SK-N-SH (cell line): Measurements from ENCODE around the gene ATG9A. TPM values are rescaled to one million over a fixed set of nuclear protein-coding genes. Genes with fewer than 3 reads are reported as not detected.
A peak's percentile ranks its signal among the peaks of the same experiment; 100 is the strongest.

ENCODE experiments used
- CTCF ChIA-PET: fragments of 300-600, 350-600 bp; formaldehyde crosslinking; extraction: SDS; loops from one replicate; lab custom pipeline; 2021; lab: Yijun Ruan, JAX
- POLR2A ChIA-PET: fragments of 350-600 bp; sonication (Branson Sonifier 250); formaldehyde crosslinking; extraction: SDS; loops from one replicate; lab custom pipeline; 2020; ENCODE audit warnings: antibody characterized with exemption, inconsistent platforms; lab: Yijun Ruan, JAX
- DNase-seq: peaks from one replicate; pipeline ENCODE4 v3.0.0; 2012
- H2AFZ ChIP-seq: fragments of 200-600 bp; sonication (generic); 2 replicates; pipeline ENCODE4 v1.8.1; 2016; ENCODE audit warnings: antibody characterized with exemption, mild to moderate bottlenecking, low read depth
- H3F3A ChIP-seq: fragments of 200-600 bp; sonication (generic); replicated peaks from 2 replicates; pipeline ENCODE3; 2016; ENCODE audit warnings: antibody characterized with exemption, mild to moderate bottlenecking; ENCODE audit not compliant: insufficient read depth
- H3K27ac ChIP-seq, 2 experiments: fragments of 200-500 bp in 1 of 2; fragments of 200-600 bp in 1 of 2; sonication (Bioruptor generic) in 1 of 2; sonication (generic), shearing (Covaris generic) in 1 of 2; 2 replicates each; pipeline versions ENCODE4 v1.5.1 to v1.6.1; 2014 to 2016; ENCODE audit warnings: low read depth in 2 of 2, inconsistent platforms in 1 of 2, low read length in 1 of 2, mild to moderate bottlenecking in 1 of 2, mixed read lengths in 1 of 2
- H3K27me3 ChIP-seq: fragments of 200-600 bp; sonication (generic), shearing (Covaris generic); 2 replicates; pipeline ENCODE4 v1.6.1; 2016; ENCODE audit warnings: mixed run types; ENCODE audit not compliant: insufficient read depth
- H3K36me3 ChIP-seq, 2 experiments: fragments of 200-500 bp in 1 of 2; fragments of 200-600 bp in 1 of 2; sonication (Bioruptor generic) in 1 of 2; sonication (generic) in 1 of 2; replicated peaks in 1 of 2; 2 replicates each; pipeline versions ENCODE3 to v1.5.1; 2014 to 2016; ENCODE audit warnings: low read length in 1 of 2, mild to moderate bottlenecking in 1 of 2; ENCODE audit not compliant: insufficient read depth in 2 of 2, control insufficient read depth in 1 of 2
- H3K4me1 ChIP-seq, 2 experiments: fragments of 200-500 bp in 1 of 2; fragments of 200-600 bp in 1 of 2; sonication (Bioruptor generic) in 1 of 2; sonication (generic), shearing (Covaris generic) in 1 of 2; 2 replicates each; pipeline versions ENCODE4 v1.5.1 to v1.6.1; 2014 to 2016; ENCODE audit warnings: low read depth in 1 of 2, low read length in 1 of 2, mixed run types in 1 of 2; ENCODE audit not compliant: insufficient read depth in 2 of 2, control insufficient read depth in 1 of 2
- H3K4me2 ChIP-seq: fragments of 200-600 bp; sonication (generic), shearing (Covaris generic); 2 replicates; pipeline ENCODE4 v1.6.1; 2017; ENCODE audit warnings: mixed run types
- H3K4me3 ChIP-seq, 2 experiments: fragments of 200-500 bp in 1 of 2; fragments of 200-600 bp in 1 of 2; sonication (Bioruptor generic) in 1 of 2; sonication (generic), shearing (Covaris generic) in 1 of 2; 2 replicates each; pipeline versions ENCODE4 v1.5.1 to v1.8.1; 2014 to 2016; ENCODE audit warnings: low read depth in 2 of 2, inconsistent platforms in 1 of 2, low read length in 1 of 2, mild to moderate bottlenecking in 1 of 2, mixed read lengths in 1 of 2, moderate library complexity in 1 of 2
- H3K79me2 ChIP-seq: fragments of 200-600 bp; sonication (generic); 2 replicates; pipeline ENCODE4 v1.8.1; 2017; ENCODE audit warnings: mild to moderate bottlenecking; ENCODE audit not compliant: insufficient read depth
- H3K9ac ChIP-seq: fragments of 200-600 bp; sonication (generic); 2 replicates; pipeline ENCODE4 v1.6.1; 2017; ENCODE audit warnings: mixed run types
- H3K9me2 ChIP-seq: fragments of 200-600 bp; sonication (generic); 2 replicates; pipeline ENCODE4 v1.6.1; 2017; ENCODE audit warnings: mixed run types
- H3K9me3 ChIP-seq: fragments of 200-600 bp; sonication (generic); 2 replicates; pipeline ENCODE4 v1.6.1; 2017; ENCODE audit warnings: mixed run types, mild to moderate bottlenecking, moderate library complexity
- H4K20me1 ChIP-seq: fragments of 200-600 bp; sonication (generic); 2 replicates; pipeline ENCODE4 v1.6.1; 2017; ENCODE audit warnings: mild to moderate bottlenecking, mixed run types; ENCODE audit not compliant: insufficient read depth
- CHD2 ChIP-seq: fragments of 150-350 bp; IDR thresholded peaks from 2 replicates; pipeline ENCODE4 v1.6.1; 2018; ENCODE audit warnings: low read length; ENCODE audit not compliant: partially characterized antibody
- CTCF ChIP-seq: fragments of 200-600 bp; sonication (generic); IDR thresholded peaks from 2 replicates; pipeline ENCODE4 v1.6.1; 2017; ENCODE audit warnings: antibody characterized with exemption, mild to moderate bottlenecking, moderate library complexity
- FOSL2 ChIP-seq: IDR thresholded peaks from 2 replicates; pipeline ENCODE4 v1.4.0; 2012; ENCODE audit warnings: low read depth, mild to moderate bottlenecking, moderate library complexity, borderline replicate concordance
- JUND ChIP-seq: IDR thresholded peaks from 2 replicates; pipeline ENCODE4 v1.4.0; 2012
- NRF1 ChIP-seq: IDR thresholded peaks from 2 replicates; pipeline ENCODE4 v1.6.1; 2012; ENCODE audit warnings: low read depth, mild to moderate bottlenecking, low read length
- PBX3 ChIP-seq: IDR thresholded peaks from 2 replicates; pipeline ENCODE4; 2012
- POLR2AphosphoS5 ChIP-seq: IDR thresholded peaks from 2 replicates; pipeline ENCODE4 v1.6.1; 2012; ENCODE audit warnings: low read depth, low read length
- RAD21 ChIP-seq: IDR thresholded peaks from 2 replicates; pipeline ENCODE4 v1.6.1; 2012; ENCODE audit warnings: mild to moderate bottlenecking, low read length
- RFX5 ChIP-seq: IDR thresholded peaks from 2 replicates; pipeline ENCODE4 v1.6.1; 2012; ENCODE audit warnings: mild to moderate bottlenecking, improper control_type of control experiment, low read length
- SIN3A ChIP-seq: IDR thresholded peaks from 2 replicates; pipeline ENCODE4 v1.6.1; 2012; ENCODE audit warnings: low read depth, mild to moderate bottlenecking, low read length, moderate library complexity, borderline replicate concordance
- SMC3 ChIP-seq: IDR thresholded peaks from 2 replicates; pipeline ENCODE4 v1.6.1; 2012; ENCODE audit warnings: low read depth, low read length, improper control_type of control experiment
- TCF12 ChIP-seq: IDR thresholded peaks from 2 replicates; pipeline ENCODE4 v1.4.0; 2012
- TEAD4 ChIP-seq: IDR thresholded peaks from 2 replicates; pipeline ENCODE4 v1.4.0; 2012; ENCODE audit warnings: mild to moderate bottlenecking, borderline replicate concordance; ENCODE audit not compliant: insufficient read depth
- whole genome bisulfite sequencing: methylation state at CpG from one replicate; pipeline ENCODE4 v1.1.6; 2017; ENCODE audit warnings: low lambda C conversion rate; 5-methylcytosine and 5-hydroxymethylcytosine counted together
- polyA plus RNA-seq, 3 experiments: library from polyadenylated mRNA; depleted of rRNA; stranded (reverse); fragments of >200 nt; gene quantifications; 2 replicates each; pipeline ENCODE4 v1.2.3, GENCODE V29; 2012

Gene ATG9A
- polyA plus RNA-seq, 1 of the 3 experiments (the other 2 are of a cell fraction): 29.6 TPM

- H2AFZ ChIP-seq: no peak overlapping the region
- CTCF ChIA-PET: interaction anchor here (0.6 to 8.7 kb wide), 19 partner anchors 7 to 143 kb away, joined by 3 to 104 read pairs (median 8); partner anchors contain the start of genes DNAJB2, NHEJ1, RETREG2 and ZFAND2B
- no peaks in the 10 kb centered on the region for H3K27me3 ChIP-seq
- H3K4me3 ChIP-seq: no peak overlapping the region
- H3F3A ChIP-seq: peaks cover 8% of the 10 kb centered on the region
- no peaks in the 10 kb centered on the region for H4K20me1 ChIP-seq
- H3K79me2 ChIP-seq: peaks cover 12% of the 10 kb centered on the region; the same call in 1 of the 2 replicates
- no peaks in the 10 kb centered on the region for H3K9me2 ChIP-seq
- H3K36me3 ChIP-seq: peaks cover 11 to 32% of the 10 kb centered on the region in 2 experiments
- H3K9ac ChIP-seq: no peak overlapping the region
- no peak overlapping the region for H3K4me2 ChIP-seq
- no peaks in the 10 kb centered on the region for H3K9me3 ChIP-seq
- no peak overlapping the region for H3K27ac ChIP-seq
- TF ChIP-seq JUND: no peak
- no peak for TF ChIP-seq CHD2
- TF ChIP-seq RFX5: no peak
- no peak for TF ChIP-seq NRF1
- TF ChIP-seq SMC3: no peak
- TF ChIP-seq FOSL2: no peak
- TF ChIP-seq TEAD4: no peak
- no peak for TF ChIP-seq RAD21
- TF ChIP-seq SIN3A: no peak
- no peak for TF ChIP-seq PBX3
- WGBS: 89% methylated on average over 14 of the region's 16 CpGs
- DNase-seq: no peak
- H3K4me1 ChIP-seq: peaks cover 0 to 8% of the 10 kb centered on the region in 2 experiments; a peak in 2 of 4 replicates
- POLR2A ChIA-PET: interaction anchor here (1.0 kb wide), 1 partner anchor 317 kb away, joined by 3 read pairs; no protein-coding TSS in a partner anchor
Observed at GRCh38 chr2:219172231-219173154, 56.9 kb downstream of the ATG9A start.

GRCh38 chr2:219171231-219171651 is 58.2 kb downstream of the ATG9A start:
- Histone ChIP-seq H3K79me2 (peaks cover 9% of the 10 kb centered on the region; the same call in 1 of the 2 replicates), H3K36me3 (peaks cover 11 to 32% of the 10 kb centered on the region in 2 experiments), H2AFZ (no peak overlapping the region), H3K9me2 (no peaks in the 10 kb centered on the region), H3F3A (peaks cover 7% of the 10 kb centered on the region), H3K4me2 (no peak overlapping the region), H3K27ac (peak overlapping the region; percentile 4 to 5; a peak in 2 of 4 replicates), H3K4me1 (peaks cover 0 to 8% of the 10 kb centered on the region in 2 experiments; a peak in 2 of 4 replicates), H3K27me3 (no peaks in the 10 kb centered on the region), H3K9me3 (no peaks in the 10 kb centered on the region), H3K9ac (no peak overlapping the region), H3K4me3 (no peak overlapping the region; a peak in 1 of 4 replicates), H4K20me1 (no peaks in the 10 kb centered on the region)
- peak; percentile 62 for TF ChIP-seq RAD21
- peak; percentile 81 for TF ChIP-seq CTCF
- TF ChIP-seq TCF12: no peak
- TF ChIP-seq SMC3: peak; percentile 36
- peak; percentile 19; the same call in 1 of the 2 replicates for TF ChIP-seq POLR2AphosphoS5
- DNase-seq: peak; percentile 73
- ChIA-PET CTCF (interaction anchor here (0.5 to 8.7 kb wide), 40 partner anchors 9 to 359 kb away, joined by 3 to 104 read pairs (median 4); partner anchors contain the start of genes ABCB6, DNAJB2, GLB1L and NHEJ1), POLR2A (interaction anchor here (0.8 kb wide), 1 partner anchor 124 kb away, joined by 3 read pairs; no protein-coding TSS in a partner anchor)
- 49% methylated on average over 5 of the region's 6 CpGs for WGBS
